ENCODE data around the gene TMEM37. TPM values are rescaled to one million over a fixed set of nuclear protein-coding genes. Genes with fewer than 3 reads are reported as not detected.

Gene TMEM37
- total and polyA plus RNA-seq, 9 of the 15 experiments (the other 6 are each of a cell fraction or from before 2014, with no cell fraction given): 0.03 to 0.64 (median 0.31) TPM; not detected in 1

DNA sequence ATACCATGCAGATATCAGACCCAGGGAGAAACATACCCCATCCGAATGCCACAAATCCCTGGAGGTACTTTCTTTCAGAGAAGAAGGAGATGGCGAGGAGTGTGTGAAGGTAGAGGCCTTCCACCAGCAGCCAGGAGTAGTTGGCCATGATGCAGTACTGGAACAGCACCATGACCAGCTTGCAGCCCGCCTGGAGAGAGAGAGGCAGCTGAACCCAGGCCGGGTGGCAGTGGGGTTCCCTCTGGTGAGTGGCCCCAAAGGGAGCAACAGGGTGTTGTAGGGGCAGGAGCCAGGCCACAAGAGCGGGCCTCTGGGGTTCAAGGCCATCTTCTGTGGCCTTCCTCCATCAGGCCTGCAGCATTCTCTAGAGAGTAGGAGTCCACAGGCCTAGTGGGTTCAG is 30.2 kb downstream of the TMEM37 start (continued):
- TF ChIP-seq, protein P1, sequence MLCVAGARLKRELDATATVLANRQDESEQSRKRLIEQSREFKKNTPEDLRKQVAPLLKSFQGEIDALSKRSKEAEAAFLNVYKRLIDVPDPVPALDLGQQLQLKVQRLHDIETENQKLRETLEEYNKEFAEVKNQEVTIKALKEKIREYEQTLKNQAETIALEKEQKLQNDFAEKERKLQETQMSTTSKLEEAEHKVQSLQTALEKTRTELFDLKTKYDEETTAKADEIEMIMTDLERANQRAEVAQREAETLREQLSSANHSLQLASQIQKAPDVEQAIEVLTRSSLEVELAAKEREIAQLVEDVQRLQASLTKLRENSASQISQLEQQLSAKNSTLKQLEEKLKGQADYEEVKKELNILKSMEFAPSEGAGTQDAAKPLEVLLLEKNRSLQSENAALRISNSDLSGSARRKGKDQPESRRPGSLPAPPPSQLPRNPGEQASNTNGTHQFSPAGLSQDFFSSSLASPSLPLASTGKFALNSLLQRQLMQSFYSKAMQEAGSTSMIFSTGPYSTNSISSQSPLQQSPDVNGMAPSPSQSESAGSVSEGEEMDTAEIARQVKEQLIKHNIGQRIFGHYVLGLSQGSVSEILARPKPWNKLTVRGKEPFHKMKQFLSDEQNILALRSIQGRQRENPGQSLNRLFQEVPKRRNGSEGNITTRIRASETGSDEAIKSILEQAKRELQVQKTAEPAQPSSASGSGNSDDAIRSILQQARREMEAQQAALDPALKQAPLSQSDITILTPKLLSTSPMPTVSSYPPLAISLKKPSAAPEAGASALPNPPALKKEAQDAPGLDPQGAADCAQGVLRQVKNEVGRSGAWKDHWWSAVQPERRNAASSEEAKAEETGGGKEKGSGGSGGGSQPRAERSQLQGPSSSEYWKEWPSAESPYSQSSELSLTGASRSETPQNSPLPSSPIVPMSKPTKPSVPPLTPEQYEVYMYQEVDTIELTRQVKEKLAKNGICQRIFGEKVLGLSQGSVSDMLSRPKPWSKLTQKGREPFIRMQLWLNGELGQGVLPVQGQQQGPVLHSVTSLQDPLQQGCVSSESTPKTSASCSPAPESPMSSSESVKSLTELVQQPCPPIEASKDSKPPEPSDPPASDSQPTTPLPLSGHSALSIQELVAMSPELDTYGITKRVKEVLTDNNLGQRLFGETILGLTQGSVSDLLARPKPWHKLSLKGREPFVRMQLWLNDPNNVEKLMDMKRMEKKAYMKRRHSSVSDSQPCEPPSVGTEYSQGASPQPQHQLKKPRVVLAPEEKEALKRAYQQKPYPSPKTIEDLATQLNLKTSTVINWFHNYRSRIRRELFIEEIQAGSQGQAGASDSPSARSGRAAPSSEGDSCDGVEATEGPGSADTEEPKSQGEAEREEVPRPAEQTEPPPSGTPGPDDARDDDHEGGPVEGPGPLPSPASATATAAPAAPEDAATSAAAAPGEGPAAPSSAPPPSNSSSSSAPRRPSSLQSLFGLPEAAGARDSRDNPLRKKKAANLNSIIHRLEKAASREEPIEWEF (CRISPR knock-in tag; IDR thresholded peaks at IDR 0.05): no peak
- no peak for TF ChIP-seq TCF7L2 (IDR thresholded peaks at IDR 0.05; ENCODE audit: low read depth, low read length)

DNA sequence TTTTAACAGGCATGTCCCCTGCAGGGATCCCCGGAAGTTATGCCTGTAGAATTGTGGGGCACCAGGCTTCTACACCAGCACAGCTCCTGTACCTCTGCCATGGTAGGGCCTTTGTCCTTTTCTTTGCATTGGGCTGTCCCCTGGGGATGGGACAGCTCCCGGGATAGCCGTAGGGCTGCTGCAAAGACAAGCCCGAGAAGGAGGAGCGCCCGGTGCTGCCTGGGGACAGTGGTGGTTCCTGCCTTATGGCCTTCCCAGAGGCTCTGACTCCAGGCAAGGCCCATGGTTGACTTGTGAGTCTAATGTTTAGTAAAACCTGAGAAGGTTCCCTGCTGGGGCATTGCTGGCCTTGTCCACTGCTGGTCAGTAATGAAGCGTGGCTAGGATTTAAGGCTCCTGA is 30.9 kb downstream of the TMEM37 start:
- no peaks in the 10 kb centered on the region for H3K4me1 ChIP-seq (replicated peaks in 1 of 2; ENCODE audit: control insufficient read depth in 2 of 2, insufficient read depth in 2 of 2, low read length in 2 of 2)
- no peaks in the 10 kb centered on the region for H3K79me2 ChIP-seq (ENCODE audit: control insufficient read depth, insufficient read depth, low read length)
- no peaks in the 10 kb centered on the region for H3K9me1 ChIP-seq (ENCODE audit: control insufficient read depth, insufficient read depth, low read length)
- no peak overlapping the region for H3K4me2 ChIP-seq (ENCODE audit: insufficient read depth, low read length)
- no peak for DNase-seq (ENCODE audit: extremely low read depth in 1 of 4, low spot score in 3 of 4)
- no peak overlapping the region for H3K9ac ChIP-seq (ENCODE audit: insufficient read depth in 1 of 2, low read depth in 2 of 2, low read length in 2 of 2)
- ChIA-PET CTCF (ENCODE audit: low intra/inter-chr PET ratio) (no interaction called here), POLR2A (no interaction called here)
- no peak overlapping the region for H3K4me3 ChIP-seq
- 12% methylated on average over 7 of the region's 7 CpGs for WGBS (ENCODE audit: insufficient coverage, low coverage, missing lambda C conversion rate)
- H3K27ac ChIP-seq (ENCODE audit: extremely low read depth, low read depth, low read length): no peak overlapping the region
- no peaks in the 10 kb centered on the region for H3K36me3 ChIP-seq (ENCODE audit: control insufficient read depth, insufficient read depth, low read length)
- no peak for ATAC-seq
- H3K9me3 ChIP-seq (replicated peaks; ENCODE audit: control insufficient read depth, insufficient read depth, low read depth, low read length): no peaks in the 10 kb centered on the region
- peaks cover 23 to 54% of the 10 kb centered on the region in 2 experiments for H3K27me3 ChIP-seq (ENCODE audit: control insufficient read depth in 2 of 2, insufficient read depth in 2 of 2, low read length in 2 of 2)
- in situ Hi-C loops (cut with MboI) (no loop called here), intact Hi-C loops (cut with micrococcal nuclease) (no loop called here)
- H2AFZ ChIP-seq (ENCODE audit: low read depth, low read length): no peak overlapping the region
- no TSS peak for BruUV-seq (replicated peaks)
- no peaks in the 10 kb centered on the region; the same call in 1 of the 2 replicates for H4K20me1 ChIP-seq (replicated peaks; ENCODE audit: control insufficient read depth, insufficient read depth, low read length)
- no peak for FAIRE-seq
- TF ChIP-seq ZNF695 (CRISPR knock-in tag; IDR thresholded peaks at IDR 0.05) (no peak), HCFC1 (IDR thresholded peaks at IDR 0.05; ENCODE audit: low read depth, low read length) (no peak)
- TF ChIP-seq, protein P2, sequence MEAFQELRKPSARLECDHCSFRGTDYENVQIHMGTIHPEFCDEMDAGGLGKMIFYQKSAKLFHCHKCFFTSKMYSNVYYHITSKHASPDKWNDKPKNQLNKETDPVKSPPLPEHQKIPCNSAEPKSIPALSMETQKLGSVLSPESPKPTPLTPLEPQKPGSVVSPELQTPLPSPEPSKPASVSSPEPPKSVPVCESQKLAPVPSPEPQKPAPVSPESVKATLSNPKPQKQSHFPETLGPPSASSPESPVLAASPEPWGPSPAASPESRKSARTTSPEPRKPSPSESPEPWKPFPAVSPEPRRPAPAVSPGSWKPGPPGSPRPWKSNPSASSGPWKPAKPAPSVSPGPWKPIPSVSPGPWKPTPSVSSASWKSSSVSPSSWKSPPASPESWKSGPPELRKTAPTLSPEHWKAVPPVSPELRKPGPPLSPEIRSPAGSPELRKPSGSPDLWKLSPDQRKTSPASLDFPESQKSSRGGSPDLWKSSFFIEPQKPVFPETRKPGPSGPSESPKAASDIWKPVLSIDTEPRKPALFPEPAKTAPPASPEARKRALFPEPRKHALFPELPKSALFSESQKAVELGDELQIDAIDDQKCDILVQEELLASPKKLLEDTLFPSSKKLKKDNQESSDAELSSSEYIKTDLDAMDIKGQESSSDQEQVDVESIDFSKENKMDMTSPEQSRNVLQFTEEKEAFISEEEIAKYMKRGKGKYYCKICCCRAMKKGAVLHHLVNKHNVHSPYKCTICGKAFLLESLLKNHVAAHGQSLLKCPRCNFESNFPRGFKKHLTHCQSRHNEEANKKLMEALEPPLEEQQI (IDR thresholded peaks at IDR 0.05): no peak
- TF ChIP-seq, protein P3, sequence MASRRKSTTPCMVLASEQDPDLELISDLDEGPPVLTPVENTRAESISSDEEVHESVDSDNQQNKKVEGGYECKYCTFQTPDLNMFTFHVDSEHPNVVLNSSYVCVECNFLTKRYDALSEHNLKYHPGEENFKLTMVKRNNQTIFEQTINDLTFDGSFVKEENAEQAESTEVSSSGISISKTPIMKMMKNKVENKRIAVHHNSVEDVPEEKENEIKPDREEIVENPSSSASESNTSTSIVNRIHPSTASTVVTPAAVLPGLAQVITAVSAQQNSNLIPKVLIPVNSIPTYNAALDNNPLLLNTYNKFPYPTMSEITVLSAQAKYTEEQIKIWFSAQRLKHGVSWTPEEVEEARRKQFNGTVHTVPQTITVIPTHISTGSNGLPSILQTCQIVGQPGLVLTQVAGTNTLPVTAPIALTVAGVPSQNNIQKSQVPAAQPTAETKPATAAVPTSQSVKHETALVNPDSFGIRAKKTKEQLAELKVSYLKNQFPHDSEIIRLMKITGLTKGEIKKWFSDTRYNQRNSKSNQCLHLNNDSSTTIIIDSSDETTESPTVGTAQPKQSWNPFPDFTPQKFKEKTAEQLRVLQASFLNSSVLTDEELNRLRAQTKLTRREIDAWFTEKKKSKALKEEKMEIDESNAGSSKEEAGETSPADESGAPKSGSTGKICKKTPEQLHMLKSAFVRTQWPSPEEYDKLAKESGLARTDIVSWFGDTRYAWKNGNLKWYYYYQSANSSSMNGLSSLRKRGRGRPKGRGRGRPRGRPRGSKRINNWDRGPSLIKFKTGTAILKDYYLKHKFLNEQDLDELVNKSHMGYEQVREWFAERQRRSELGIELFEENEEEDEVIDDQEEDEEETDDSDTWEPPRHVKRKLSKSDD (conservative IDR thresholded peaks at IDR 0.05; ENCODE audit: low read length): no peak

All from K562 (cell line).